GM18520 (cell line): ENCODE data around the gene OBSCN.

Experiments used
- ATAC-seq: cut with Tn5 transposase; IDR thresholded peaks from one replicate; pipeline ENCODE4 v1.9.1; 2021; ENCODE audit not compliant: unreplicated experiment

Gene OBSCN

DNA sequence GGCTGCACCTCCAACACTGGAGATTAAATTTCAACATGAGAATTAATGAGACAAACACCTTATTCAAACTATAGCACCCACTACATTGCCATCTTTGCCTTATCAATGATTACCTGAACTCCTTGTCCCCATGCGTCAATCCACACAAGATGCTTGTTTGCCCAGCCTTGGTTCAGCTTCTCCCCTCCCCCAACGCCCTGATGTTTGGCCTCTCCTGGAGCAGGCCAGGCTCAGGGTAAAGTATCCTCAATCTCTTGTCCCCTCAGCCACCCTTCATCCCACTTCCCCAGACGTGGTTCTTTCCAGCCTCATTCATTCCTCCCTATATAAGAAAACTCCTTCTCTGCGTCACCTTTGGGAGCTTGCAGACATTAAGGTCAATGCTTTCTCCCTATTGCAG, 220.6 kb downstream of the OBSCN start:
- no peak for ATAC-seq
